Liver (tissue), 9 donors: ENCODE results near the gene TRIM16. TPM values are rescaled to one million over a fixed set of nuclear protein-coding genes. Genes with fewer than 3 reads are reported as not detected.
"Not testable (repeated sequence)": the region's sequence is repeated elsewhere in the genome, so short reads cannot be mapped to it uniquely, and the experiment has no call there.

ENCODE experiments used
- DNase-seq: peaks from one replicate; pipeline ENCODE4 v3.0.0-alpha.2; 2017; ENCODE audit warnings: low spot score
- H3K27ac ChIP-seq, 2 donors: one replicate each; pipeline ENCODE4 v1.7.0; 2013; ENCODE audit warnings: inconsistent platforms in 2 of 2, low read length in 2 of 2, control low read depth in 1 of 2, low read depth in 1 of 2, mild to moderate bottlenecking in 1 of 2
- H3K27me3 ChIP-seq, 4 donors: one replicate each; pipeline versions ENCODE4 v1.6.1 to v1.7.0; 2013; ENCODE audit warnings: low read length in 3 of 4, inconsistent platforms in 1 of 4, mild to moderate bottlenecking in 1 of 4, moderate library complexity in 1 of 4; ENCODE audit not compliant: control insufficient read depth in 4 of 4, insufficient read depth in 4 of 4
- H3K36me3 ChIP-seq, 4 donors: one replicate each; pipeline versions ENCODE4 v1.6.1 to v1.7.0; 2013; ENCODE audit warnings: low read length in 3 of 4, mild to moderate bottlenecking in 3 of 4, low read depth in 1 of 4, moderate library complexity in 1 of 4; ENCODE audit not compliant: control insufficient read depth in 4 of 4, insufficient read depth in 3 of 4
- H3K4me1 ChIP-seq, 4 donors: one replicate each; pipeline versions ENCODE4 v1.6.1 to v1.7.0; 2013; ENCODE audit warnings: low read length in 3 of 4, mild to moderate bottlenecking in 3 of 4, moderate library complexity in 1 of 4; ENCODE audit not compliant: control insufficient read depth in 4 of 4, insufficient read depth in 4 of 4
- H3K4me3 ChIP-seq, 3 donors: one replicate each; pipeline versions ENCODE4 v1.6.1 to v1.7.0; 2013; ENCODE audit warnings: low read length in 3 of 3, control low read depth in 1 of 3, low read depth in 1 of 3, mild to moderate bottlenecking in 1 of 3
- H3K9ac ChIP-seq, 2 donors: one replicate each; pipeline ENCODE4 v1.7.0; 2013; ENCODE audit warnings: low read length in 2 of 2, mild to moderate bottlenecking in 2 of 2, moderate library complexity in 2 of 2, control low read depth in 1 of 2, low read depth in 1 of 2
- H3K9me3 ChIP-seq, 4 donors: one replicate each; pipeline versions ENCODE4 v1.6.1 to v1.7.0; 2013; ENCODE audit warnings: low read length in 3 of 4; ENCODE audit not compliant: control insufficient read depth in 4 of 4
- WGBS: extraction: QIAGEN DNeasy Blood & Tissue Kit; methylation state at CpG from one replicate; pipeline ENCODE4 v1.1.7; 2013; 5-methylcytosine and 5-hydroxymethylcytosine counted together
- polyA plus RNA-seq, 2 donors: library from polyadenylated mRNA; stranded (reverse) in 1 of 2; unstranded in 1 of 2; fragments of 200-250 nt in 1 of 2; fragments of >200 nt in 1 of 2; fragmentation: Nextera tagmentation in 1 of 2; extraction: Ambion mirVana in 1 of 2; gene quantifications; one replicate each; pipeline versions ENCODE4 v1.2.1 to v1.2.3, GENCODE V29; 2013 to 2015
- total RNA-seq, 2 donors: library from RNA; depleted of rRNA; stranded (reverse); fragments of >200 nt; gene quantifications; one replicate each; pipeline ENCODE4 v1.2.3, GENCODE V29; 2014
- donor health status: healthy.
- donor health status: healthy.
- donor health status: healthy.
- donor health status: healthy.
- donor health status: healthy.

TRIM16 gene
- total and polyA plus RNA-seq, 4 donors: 1.9 to 6.6 (median 4.7) TPM

DNA sequence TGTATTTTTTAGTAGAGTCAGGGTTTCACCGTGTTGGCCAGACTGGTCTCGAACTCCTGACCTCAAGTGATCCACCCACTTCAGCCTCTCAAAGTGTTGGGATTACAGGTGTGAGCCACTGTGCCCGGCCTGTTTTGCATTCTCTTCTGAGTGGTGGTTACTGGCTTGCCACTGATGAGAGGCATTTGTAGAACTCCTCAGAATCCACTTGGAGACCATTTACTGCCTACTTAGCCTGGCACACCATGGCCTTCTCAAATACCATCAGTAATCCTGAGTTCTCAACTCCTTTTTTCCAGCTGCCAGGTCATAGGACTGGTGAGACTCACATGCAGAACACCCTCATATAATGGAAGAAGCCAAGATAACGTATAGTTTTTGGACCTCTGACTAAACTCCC is 42.1 kb downstream of the TRIM16 start:
- H3K4me3 ChIP-seq, H3K27ac ChIP-seq, H3K36me3 ChIP-seq, H3K9ac ChIP-seq, H3K27me3 ChIP-seq, H3K9me3 ChIP-seq, H3K4me1 ChIP-seq, DNase-seq: not testable (repeated sequence)
- WGBS: 95% methylated on average over 4 of the region's 4 CpGs

- 92% methylated on average over 2 of the region's 2 CpGs for WGBS
- H3K27ac ChIP-seq, H3K4me3 ChIP-seq, H3K4me1 ChIP-seq, H3K9ac ChIP-seq, DNase-seq, H3K9me3 ChIP-seq, H3K36me3 ChIP-seq, H3K27me3 ChIP-seq: not testable (repeated sequence)
Measured at GRCh38 chr17:15630930-15631453, 53.1 kb downstream of the TRIM16 start.

DNA sequence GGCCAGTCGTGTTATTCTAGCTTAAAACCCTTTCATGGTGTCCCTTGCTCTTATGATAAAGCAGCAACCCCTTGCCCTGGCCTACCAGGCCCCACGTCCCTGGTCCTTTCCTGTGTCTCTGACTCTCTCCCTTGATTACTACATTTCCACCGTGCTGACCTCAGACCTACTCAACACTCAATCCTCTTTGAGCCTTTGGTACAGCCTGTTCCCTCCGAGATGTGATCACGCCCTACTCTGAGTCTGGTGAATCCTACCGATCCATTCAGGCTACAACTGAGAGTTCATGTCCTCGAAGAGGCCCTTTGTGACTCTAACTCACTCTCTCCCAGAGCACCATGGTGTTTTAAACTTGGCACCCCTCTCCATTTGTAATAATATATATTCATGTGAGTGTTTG is 54.1 kb downstream of the TRIM16 start:
- H3K4me1 ChIP-seq, H3K36me3 ChIP-seq, H3K27ac ChIP-seq, H3K4me3 ChIP-seq, H3K27me3 ChIP-seq, H3K9ac ChIP-seq, H3K9me3 ChIP-seq, DNase-seq: not testable (repeated sequence)
- 94% methylated on average over 7 of the region's 7 CpGs for WGBS

GRCh38 chr17:15623661-15624209 is 60.4 kb downstream of the TRIM16 start:
- not testable (repeated sequence) for H3K27ac ChIP-seq, H3K9ac ChIP-seq, H3K9me3 ChIP-seq, H3K36me3 ChIP-seq, H3K27me3 ChIP-seq, H3K4me1 ChIP-seq, H3K4me3 ChIP-seq, DNase-seq
- WGBS: 89% methylated on average over 3 of the region's 3 CpGs

GRCh38 chr17:15623255-15623654 is 60.9 kb downstream of the TRIM16 start:
- H3K4me3 ChIP-seq, H3K27me3 ChIP-seq, H3K36me3 ChIP-seq, H3K27ac ChIP-seq, H3K9ac ChIP-seq, H3K9me3 ChIP-seq, DNase-seq, H3K4me1 ChIP-seq: not testable (repeated sequence)
- WGBS: 91% methylated on average over 3 of the region's 4 CpGs

DNA sequence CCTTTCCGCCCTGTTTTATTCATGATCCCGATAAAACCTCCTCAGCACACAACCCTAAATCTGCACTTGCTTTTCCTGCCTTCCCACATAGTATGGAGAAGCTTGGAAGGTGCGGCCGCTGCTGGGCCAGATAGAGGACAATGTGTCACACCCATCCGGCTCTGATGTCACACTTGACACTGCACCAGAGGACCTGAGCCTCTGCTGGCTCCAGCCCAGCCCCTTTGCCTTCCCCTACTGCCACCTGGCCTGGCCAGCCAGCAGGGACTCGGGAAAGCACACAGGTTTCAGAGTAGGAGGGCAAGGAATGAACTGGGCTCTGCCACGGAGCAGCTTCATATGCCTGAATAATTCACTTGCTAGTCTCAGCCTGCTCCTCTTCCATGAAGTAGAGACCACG is 62.0 kb downstream of the TRIM16 start:
- H3K9ac ChIP-seq, H3K4me1 ChIP-seq, H3K9me3 ChIP-seq, H3K4me3 ChIP-seq, H3K27me3 ChIP-seq, H3K36me3 ChIP-seq, H3K27ac ChIP-seq, DNase-seq: not testable (repeated sequence)
- WGBS: 92% methylated on average over 5 of the region's 8 CpGs

GRCh38 chr17:15619331-15620058 is 64.6 kb downstream of the TRIM16 start, which contains the start of gene FBXW10B:
TSS of gene FBXW10B (minus strand) at chr17:15619704. CDS start at chr17:15619512, 192 bp downstream.
- H3K9me3 ChIP-seq, DNase-seq: not testable (repeated sequence)

DNA sequence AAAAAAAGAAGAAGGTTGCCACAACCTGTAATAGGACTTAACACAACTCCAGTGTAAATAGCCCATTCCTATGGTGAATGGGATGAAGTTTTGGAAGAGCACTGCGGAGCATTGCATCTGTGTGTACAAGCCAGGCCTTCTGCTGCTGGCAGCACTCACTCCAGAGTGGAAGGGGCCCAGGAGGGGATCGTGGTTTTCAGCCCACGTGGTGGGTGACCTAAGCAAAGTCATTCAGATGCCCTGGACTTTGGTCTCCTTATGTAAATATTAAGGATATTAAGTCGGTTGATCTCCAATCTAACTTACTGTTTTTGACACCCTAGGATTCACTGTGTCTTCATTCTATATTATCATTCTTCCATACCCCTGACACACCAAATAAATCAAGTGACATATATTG is 67.3 kb downstream of the TRIM16 start:
- H3K9ac ChIP-seq, H3K9me3 ChIP-seq, H3K4me3 ChIP-seq, H3K27me3 ChIP-seq, DNase-seq, H3K27ac ChIP-seq, H3K36me3 ChIP-seq, H3K4me1 ChIP-seq: not testable (repeated sequence)
- WGBS: 40% methylated on average over 4 of the region's 4 CpGs

More at GRCh38 chr17:15619331-15620058, 64.6 kb downstream of the TRIM16 start, which contains the start of gene FBXW10B:
- H3K27ac ChIP-seq, H3K36me3 ChIP-seq, H3K4me3 ChIP-seq, H3K4me1 ChIP-seq, H3K27me3 ChIP-seq, H3K9ac ChIP-seq: not testable (repeated sequence)
- 74% methylated on average over 11 of the region's 12 CpGs for WGBS
